Spleen (tissue), 7 donors: Measurements from ENCODE around the gene POFUT1.

Source experiments
- POLR2A ChIP-seq, 3 donors: fragments of 450-650 bp; IDR thresholded peaks; one replicate each; pipeline ENCODE4 v1.5.1; 2017; ENCODE audit warnings: antibody characterized with exemption in 3 of 3, mild to moderate bottlenecking in 1 of 3
- POLR2AphosphoS5 ChIP-seq, 3 donors: sonication (generic); formaldehyde crosslinking; IDR thresholded peaks; one replicate each; pipeline ENCODE4 v1.5.1; 2017; ENCODE audit warnings: antibody characterized with exemption in 3 of 3
- TF ChIP-seq, protein P1 (sequence below), 11 experiments: fragments of 200-600 bp in 7 of 11; fragments of 450-650 bp in 4 of 11; sonication (generic) in 4 of 11; IDR thresholded peaks in 8 of 11; conservative IDR thresholded peaks in 3 of 11; 1 replicate in 7 of 11; 2 replicates in 4 of 11; pipeline versions ENCODE4 v1.4.0 to v1.8.0; 2016 to 2021; ENCODE audit warnings: antibody characterized with exemption in 11 of 11, inconsistent platforms in 4 of 11, mild to moderate bottlenecking in 1 of 11
- donor health status: DM: no; HTN: no; CAD: no; lungs with moderate emphysema.
- donor health status: DM: no; HTN: no; CAD: no.
- donor health status: DM: no; HTN: no; CAD: no.

DNA sequence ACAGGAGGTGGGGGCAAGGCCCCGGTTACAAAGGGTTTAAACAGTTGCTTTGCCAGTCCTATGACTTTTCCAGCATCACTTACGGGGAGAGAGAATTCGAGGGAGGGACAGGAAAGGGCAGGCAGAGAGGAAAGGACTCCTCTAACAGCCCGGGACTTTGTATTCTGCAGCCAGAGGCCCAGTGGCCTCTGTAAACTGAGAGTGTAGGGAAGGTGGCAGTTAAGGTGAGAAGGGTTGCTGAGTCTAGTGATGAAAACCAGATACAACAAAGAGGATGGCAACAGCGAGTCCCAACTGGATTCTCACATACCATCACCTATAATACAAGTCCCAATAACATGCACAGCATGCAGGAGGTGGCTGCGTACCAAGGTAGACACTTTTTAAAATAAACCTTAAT, 13.7 kb upstream of the POFUT1 start:
- TF ChIP-seq, protein P1, sequence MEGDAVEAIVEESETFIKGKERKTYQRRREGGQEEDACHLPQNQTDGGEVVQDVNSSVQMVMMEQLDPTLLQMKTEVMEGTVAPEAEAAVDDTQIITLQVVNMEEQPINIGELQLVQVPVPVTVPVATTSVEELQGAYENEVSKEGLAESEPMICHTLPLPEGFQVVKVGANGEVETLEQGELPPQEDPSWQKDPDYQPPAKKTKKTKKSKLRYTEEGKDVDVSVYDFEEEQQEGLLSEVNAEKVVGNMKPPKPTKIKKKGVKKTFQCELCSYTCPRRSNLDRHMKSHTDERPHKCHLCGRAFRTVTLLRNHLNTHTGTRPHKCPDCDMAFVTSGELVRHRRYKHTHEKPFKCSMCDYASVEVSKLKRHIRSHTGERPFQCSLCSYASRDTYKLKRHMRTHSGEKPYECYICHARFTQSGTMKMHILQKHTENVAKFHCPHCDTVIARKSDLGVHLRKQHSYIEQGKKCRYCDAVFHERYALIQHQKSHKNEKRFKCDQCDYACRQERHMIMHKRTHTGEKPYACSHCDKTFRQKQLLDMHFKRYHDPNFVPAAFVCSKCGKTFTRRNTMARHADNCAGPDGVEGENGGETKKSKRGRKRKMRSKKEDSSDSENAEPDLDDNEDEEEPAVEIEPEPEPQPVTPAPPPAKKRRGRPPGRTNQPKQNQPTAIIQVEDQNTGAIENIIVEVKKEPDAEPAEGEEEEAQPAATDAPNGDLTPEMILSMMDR (IDR thresholded peaks at IDR 0.05 in 8 of 11, conservative IDR thresholded peaks at IDR 0.05 in 3 of 11) = no peak
- TF ChIP-seq POLR2AphosphoS5 (IDR thresholded peaks at IDR 0.05) (no peak), POLR2A (IDR thresholded peaks at IDR 0.05) (no peak)
